Liver (tissue), 3 donors: Measurements from ENCODE around the gene BIRC6.

Source experiments
- EGR1 ChIP-seq, 2 donors: IDR thresholded peaks; 2 replicates each; pipeline ENCODE4 v1.6.1; 2016 to 2018; ENCODE audit warnings: antibody characterized with exemption in 2 of 2, low read depth in 2 of 2
- GABPA ChIP-seq, 2 donors: IDR thresholded peaks in 1 of 2; conservative IDR thresholded peaks in 1 of 2; 2 replicates each; pipeline ENCODE4 v1.6.1; 2016; ENCODE audit warnings: antibody characterized with exemption in 2 of 2, mild to moderate bottlenecking in 1 of 2, moderate library complexity in 1 of 2
- JUND ChIP-seq, 2 donors: IDR thresholded peaks; 2 replicates each; pipeline ENCODE4 v1.6.1; 2016; ENCODE audit warnings: antibody characterized with exemption in 2 of 2
- MAX ChIP-seq: IDR thresholded peaks from 2 replicates; pipeline ENCODE4 v1.6.1; 2016; ENCODE audit warnings: antibody characterized with exemption
- RAD21 ChIP-seq, 2 donors: IDR thresholded peaks; 2 replicates each; pipeline ENCODE4 v1.6.1; 2016; ENCODE audit warnings: antibody characterized with exemption in 2 of 2, mild to moderate bottlenecking in 2 of 2
- REST ChIP-seq: IDR thresholded peaks from 2 replicates; pipeline ENCODE4 v1.6.1; 2016; ENCODE audit warnings: antibody characterized with exemption, mild to moderate bottlenecking
- RXRA ChIP-seq, 2 donors: IDR thresholded peaks; 2 replicates each; pipeline ENCODE4 v1.6.1; 2017 to 2018; ENCODE audit warnings: antibody characterized with exemption in 2 of 2, mild to moderate bottlenecking in 1 of 2
- SP1 ChIP-seq: IDR thresholded peaks from 2 replicates; pipeline ENCODE4 v1.6.1; 2018; ENCODE audit warnings: antibody characterized with exemption, mild to moderate bottlenecking
- TAF1 ChIP-seq: conservative IDR thresholded peaks from 2 replicates; pipeline ENCODE4 v1.6.1; 2016; ENCODE audit warnings: antibody characterized with exemption, mild to moderate bottlenecking
- YY1 ChIP-seq: IDR thresholded peaks from 2 replicates; pipeline ENCODE4 v1.6.1; 2016; ENCODE audit warnings: antibody characterized with exemption, mild to moderate bottlenecking
- ZBTB33 ChIP-seq: IDR thresholded peaks from 2 replicates; pipeline ENCODE4 v1.6.1; 2016; ENCODE audit warnings: antibody characterized with exemption
- TF ChIP-seq, protein P1 (sequence below): fragments of 150-350 bp; IDR thresholded peaks from 2 replicates; pipeline ENCODE4 v1.5.1; 2017; ENCODE audit warnings: improper control_type of control experiment, low read depth, low read length; ENCODE audit not compliant: missing input control
- TF ChIP-seq, protein P2 (sequence below): IDR thresholded peaks from 2 replicates; pipeline ENCODE4 v1.6.1; 2016; ENCODE audit warnings: antibody characterized with exemption
- donor health status: healthy.
- donor health status: healthy.

- TF ChIP-seq YY1 (no peak), RAD21 (IDR thresholded peaks at IDR 0.05) (no peak), TAF1 (no peak), REST (no peak), RXRA (IDR thresholded peaks at IDR 0.05) (no peak), EGR1 (IDR thresholded peaks at IDR 0.05; ENCODE audit: low read depth in 2 of 2) (no peak), GABPA (IDR thresholded peaks at IDR 0.05 in 1 of 2, conservative IDR thresholded peaks at IDR 0.05 in 1 of 2) (no peak), SP1 (no peak), JUND (IDR thresholded peaks at IDR 0.05) (no peak), MAX (no peak), ZBTB33 (no peak)
- TF ChIP-seq, protein P1, sequence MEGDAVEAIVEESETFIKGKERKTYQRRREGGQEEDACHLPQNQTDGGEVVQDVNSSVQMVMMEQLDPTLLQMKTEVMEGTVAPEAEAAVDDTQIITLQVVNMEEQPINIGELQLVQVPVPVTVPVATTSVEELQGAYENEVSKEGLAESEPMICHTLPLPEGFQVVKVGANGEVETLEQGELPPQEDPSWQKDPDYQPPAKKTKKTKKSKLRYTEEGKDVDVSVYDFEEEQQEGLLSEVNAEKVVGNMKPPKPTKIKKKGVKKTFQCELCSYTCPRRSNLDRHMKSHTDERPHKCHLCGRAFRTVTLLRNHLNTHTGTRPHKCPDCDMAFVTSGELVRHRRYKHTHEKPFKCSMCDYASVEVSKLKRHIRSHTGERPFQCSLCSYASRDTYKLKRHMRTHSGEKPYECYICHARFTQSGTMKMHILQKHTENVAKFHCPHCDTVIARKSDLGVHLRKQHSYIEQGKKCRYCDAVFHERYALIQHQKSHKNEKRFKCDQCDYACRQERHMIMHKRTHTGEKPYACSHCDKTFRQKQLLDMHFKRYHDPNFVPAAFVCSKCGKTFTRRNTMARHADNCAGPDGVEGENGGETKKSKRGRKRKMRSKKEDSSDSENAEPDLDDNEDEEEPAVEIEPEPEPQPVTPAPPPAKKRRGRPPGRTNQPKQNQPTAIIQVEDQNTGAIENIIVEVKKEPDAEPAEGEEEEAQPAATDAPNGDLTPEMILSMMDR = no peak
- TF ChIP-seq, protein P2, sequence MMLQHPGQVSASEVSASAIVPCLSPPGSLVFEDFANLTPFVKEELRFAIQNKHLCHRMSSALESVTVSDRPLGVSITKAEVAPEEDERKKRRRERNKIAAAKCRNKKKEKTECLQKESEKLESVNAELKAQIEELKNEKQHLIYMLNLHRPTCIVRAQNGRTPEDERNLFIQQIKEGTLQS = no peak
Observed at GRCh38 chr2:32484937-32485336, 128.1 kb downstream of the BIRC6 start.
